ENCODE measurements around the gene NELL1.

GRCh38 chr11:21110415-21110814, 441.0 kb downstream of the NELL1 start:
- TF ChIP-seq CTCF (conservative IDR thresholded peaks at IDR 0.05; ENCODE audit: low read depth, low read length) (no peak), EZH2 (IDR thresholded peaks at IDR 0.05; ENCODE audit: low read length, unreplicated experiment) (no peak), EZH2phosphoT487 (IDR thresholded peaks at IDR 0.05; ENCODE audit: borderline replicate concordance, low read length) (no peak)
